HEK293 (cell line): ENCODE results near the gene RTN4.

Experiments
- BCL11A ChIP-seq: fragments of 450-650 bp; formaldehyde crosslinking; IDR thresholded peaks from 2 replicates; pipeline ENCODE4 v1.5.1; 2016; ENCODE audit warnings: low read depth, missing biosample characterization, missing genetic modification characterization
- CTCF ChIP-seq: fragments of 450-650 bp; formaldehyde crosslinking; IDR thresholded peaks from 2 replicates; pipeline ENCODE4 v1.5.1; 2016; ENCODE audit warnings: missing biosample characterization, missing genetic modification characterization
- MEIS1 ChIP-seq: sonication (generic); formaldehyde crosslinking; IDR thresholded peaks from 2 replicates; pipeline ENCODE4 v1.8.1; 2022; ENCODE audit warnings: missing genetic modification reagents, mild to moderate bottlenecking, borderline replicate concordance
- OVOL3 ChIP-seq: fragments of 450-650 bp; formaldehyde crosslinking; IDR thresholded peaks from 2 replicates; pipeline ENCODE4 v1.5.1; 2016; ENCODE audit warnings: missing biosample characterization, missing genetic modification characterization
- YY1 ChIP-seq: fragments of 450-650 bp; formaldehyde crosslinking; IDR thresholded peaks from 2 replicates; pipeline ENCODE4 v1.5.1; 2018; ENCODE audit warnings: missing biosample characterization, missing genetic modification characterization
- ZBTB8A ChIP-seq: fragments of 450-650 bp; formaldehyde crosslinking; IDR thresholded peaks from 2 replicates; pipeline ENCODE4 v1.5.1; 2016; ENCODE audit warnings: missing biosample characterization, missing genetic modification characterization
- ZFP41 ChIP-seq: fragments of 450-650 bp; formaldehyde crosslinking; IDR thresholded peaks from 2 replicates; pipeline ENCODE4 v1.5.1; 2016; ENCODE audit warnings: missing biosample characterization, missing genetic modification characterization, borderline replicate concordance
- ZNF16 ChIP-seq: fragments of 450-650 bp; formaldehyde crosslinking; IDR thresholded peaks from 2 replicates; pipeline ENCODE4 v1.5.1; 2016; ENCODE audit warnings: low read depth, missing biosample characterization, missing genetic modification characterization
- ZNF280C ChIP-seq: fragments of 450-650 bp; formaldehyde crosslinking; IDR thresholded peaks from 2 replicates; pipeline ENCODE4 v1.5.1; 2016; ENCODE audit warnings: missing biosample characterization, missing genetic modification characterization
- ZNF398 ChIP-seq: fragments of 450-650 bp; formaldehyde crosslinking; IDR thresholded peaks from 2 replicates; pipeline ENCODE4 v1.5.1; 2017; ENCODE audit warnings: missing biosample characterization, missing genetic modification characterization
- ZNF701 ChIP-seq: fragments of 450-650 bp; formaldehyde crosslinking; IDR thresholded peaks from 2 replicates; pipeline ENCODE4 v1.5.1; 2016; ENCODE audit warnings: missing biosample characterization, missing genetic modification characterization
- ZSCAN18 ChIP-seq: fragments of 450-650 bp; formaldehyde crosslinking; IDR thresholded peaks from 2 replicates; pipeline ENCODE4 v1.5.1; 2016; ENCODE audit warnings: missing biosample characterization, missing genetic modification characterization

- TF ChIP-seq CTCF (tag by site-specific recombination): no peak
- no peak for TF ChIP-seq BCL11A (tag by site-specific recombination)
- no peak for TF ChIP-seq ZNF280C (tag by site-specific recombination)
- TF ChIP-seq YY1 (tag by site-specific recombination): no peak
- TF ChIP-seq MEIS1 (CRISPR knock-in tag): no peak
- no peak for TF ChIP-seq ZSCAN18 (tag by site-specific recombination)
- no peak for TF ChIP-seq OVOL3
- no peak for TF ChIP-seq ZNF398 (tag by site-specific recombination)
- TF ChIP-seq ZFP41 (tag by site-specific recombination): no peak
- no peak for TF ChIP-seq ZNF701
- TF ChIP-seq ZNF16 (tag by site-specific recombination): no peak
- TF ChIP-seq ZBTB8A (tag by site-specific recombination): no peak
These were observed 97.8 kb downstream of the RTN4 start for GRCh38 chr2:54952425-54952824.
